Measurements from ENCODE around the gene OCLN. TPM values are rescaled to one million over a fixed set of nuclear protein-coding genes. Genes with fewer than 3 reads are reported as not detected.
"Not testable (repeated sequence)": the region's sequence is repeated elsewhere in the genome, so short reads cannot be mapped to it uniquely, and the experiment has no call there.

The OCLN gene
- polyA plus RNA-seq, 4 donors, result 7.8 to 134 (median 12.3) TPM

DNA sequence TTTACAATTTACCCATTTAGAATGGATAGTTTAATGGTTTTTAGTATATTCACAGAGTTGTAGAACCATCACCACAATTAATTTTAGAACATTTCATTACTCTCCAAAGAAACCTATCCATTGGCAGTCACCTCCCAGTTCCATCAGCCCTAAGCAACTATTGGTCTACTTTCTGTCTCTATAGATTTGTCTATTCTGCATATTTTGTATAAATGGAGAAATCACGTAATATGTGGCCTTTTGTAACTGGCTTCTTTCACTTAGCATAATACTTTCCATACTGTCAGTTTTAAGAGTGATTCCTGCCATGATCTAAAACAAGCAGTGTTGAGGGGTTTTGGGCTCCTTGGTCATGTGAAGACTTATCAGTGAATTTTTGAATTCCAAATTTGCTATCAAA lies 12.7 kb downstream of the OCLN start:
- Histone ChIP-seq H3K4me3 (ENCODE audit: low read depth in 1 of 3, low read length in 3 of 3) (no peak overlapping the region), H3K36me3 (ENCODE audit: control insufficient read depth in 3 of 3, insufficient read depth in 2 of 3, low read depth in 1 of 3, low read length in 3 of 3) (peaks cover 4 to 40% (median 12%) of the 10 kb centered on the region in 3 donors), H3K27ac (ENCODE audit: low read depth in 1 of 3, low read length in 2 of 3) (no peak overlapping the region), H3K9me3 (ENCODE audit: control insufficient read depth in 2 of 2, insufficient read depth in 1 of 2, low read depth in 1 of 2, low read length in 1 of 2) (no peaks in the 10 kb centered on the region), H3K27me3 (ENCODE audit: control insufficient read depth in 3 of 3, insufficient read depth in 3 of 3, low read length in 3 of 3) (no peaks in the 10 kb centered on the region), H3K4me1 (ENCODE audit: control insufficient read depth in 3 of 3, insufficient read depth in 2 of 3, low read depth in 1 of 3, low read length in 2 of 3) (peaks cover 0 to 25% (median 2%) of the 10 kb centered on the region in 3 donors)
- no peak for FAIRE-seq
- 91 to 94% (median 92%) methylated on average over 1 of the region's 1 CpG for WGBS, 3 donors
- DNase-seq, result no peak

DNA sequence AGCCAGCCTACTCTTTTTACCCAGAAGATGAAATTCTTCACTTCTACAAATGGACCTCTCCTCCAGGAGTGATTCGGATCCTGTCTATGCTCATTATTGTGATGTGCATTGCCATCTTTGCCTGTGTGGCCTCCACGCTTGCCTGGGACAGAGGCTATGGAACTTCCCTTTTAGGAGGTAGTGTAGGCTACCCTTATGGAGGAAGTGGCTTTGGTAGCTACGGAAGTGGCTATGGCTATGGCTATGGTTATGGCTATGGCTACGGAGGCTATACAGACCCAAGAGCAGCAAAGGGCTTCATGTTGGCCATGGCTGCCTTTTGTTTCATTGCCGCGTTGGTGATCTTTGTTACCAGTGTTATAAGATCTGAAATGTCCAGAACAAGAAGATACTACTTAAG lies 16.6 kb downstream of the OCLN start:
- 91 to 97% (median 94%) methylated on average over 6 of the region's 6 CpGs for WGBS, 3 donors
- H3K9me3 ChIP-seq (ENCODE audit: control insufficient read depth in 2 of 2, insufficient read depth in 1 of 2, low read depth in 1 of 2, low read length in 1 of 2), result no peaks in the 10 kb centered on the region
- H3K4me1 ChIP-seq (ENCODE audit: control insufficient read depth in 3 of 3, insufficient read depth in 2 of 3, low read depth in 1 of 3, low read length in 2 of 3), result peaks cover 0 to 19% (median 3%) of the 10 kb centered on the region in 3 donors
- no peak overlapping the region for H3K27ac ChIP-seq (ENCODE audit: low read depth in 1 of 3, low read length in 2 of 3)
- H3K27me3 ChIP-seq (ENCODE audit: control insufficient read depth in 3 of 3, insufficient read depth in 3 of 3, low read length in 3 of 3), result no peaks in the 10 kb centered on the region
- peaks cover 4 to 45% (median 12%) of the 10 kb centered on the region in 3 donors for H3K36me3 ChIP-seq (ENCODE audit: control insufficient read depth in 3 of 3, insufficient read depth in 2 of 3, low read depth in 1 of 3, low read length in 3 of 3)
- H3K4me3 ChIP-seq (ENCODE audit: low read depth in 1 of 3, low read length in 3 of 3), result no peak overlapping the region
- no peak for FAIRE-seq
- no peak for DNase-seq

DNA sequence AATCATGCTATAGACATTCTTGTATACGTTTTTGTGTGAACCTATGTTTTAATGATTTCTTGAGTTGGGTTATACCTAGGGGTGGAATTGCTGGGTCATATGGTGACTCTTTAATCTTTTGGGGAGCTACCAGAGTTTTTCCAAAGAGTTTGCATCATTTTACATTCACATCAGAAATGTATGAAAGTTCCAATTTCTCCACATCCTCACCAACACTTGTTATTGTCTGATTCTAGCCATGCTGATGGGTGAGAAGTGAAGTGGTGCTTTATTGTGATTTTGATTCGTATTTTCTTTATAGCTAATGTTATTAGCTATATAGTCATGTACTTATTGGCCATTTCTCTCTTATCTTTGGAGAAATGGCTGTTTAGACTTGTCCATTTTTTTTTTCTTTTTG lies 18.1 kb downstream of the OCLN start:
- H3K27me3 ChIP-seq (ENCODE audit: control insufficient read depth in 3 of 3, insufficient read depth in 3 of 3, low read length in 3 of 3), result no peaks in the 10 kb centered on the region
- H3K36me3 ChIP-seq (ENCODE audit: control insufficient read depth in 3 of 3, insufficient read depth in 2 of 3, low read depth in 1 of 3, low read length in 3 of 3), result peaks cover 4 to 38% (median 5%) of the 10 kb centered on the region in 3 donors
- peaks cover 0 to 21% (median 3%) of the 10 kb centered on the region in 3 donors for H3K4me1 ChIP-seq (ENCODE audit: control insufficient read depth in 3 of 3, insufficient read depth in 2 of 3, low read depth in 1 of 3, low read length in 2 of 3)
- DNase-seq (no peak), FAIRE-seq (no peak)
- H3K9me3 ChIP-seq (ENCODE audit: control insufficient read depth in 2 of 2, insufficient read depth in 1 of 2, low read depth in 1 of 2, low read length in 1 of 2), result no peaks in the 10 kb centered on the region
- no peak overlapping the region for H3K4me3 ChIP-seq (ENCODE audit: low read depth in 1 of 3, low read length in 3 of 3)
- WGBS, 3 donors, result 79 to 96% (median 88%) methylated on average over 2 of the region's 2 CpGs
- no peak overlapping the region for H3K27ac ChIP-seq (ENCODE audit: low read depth in 1 of 3, low read length in 2 of 3)

DNA sequence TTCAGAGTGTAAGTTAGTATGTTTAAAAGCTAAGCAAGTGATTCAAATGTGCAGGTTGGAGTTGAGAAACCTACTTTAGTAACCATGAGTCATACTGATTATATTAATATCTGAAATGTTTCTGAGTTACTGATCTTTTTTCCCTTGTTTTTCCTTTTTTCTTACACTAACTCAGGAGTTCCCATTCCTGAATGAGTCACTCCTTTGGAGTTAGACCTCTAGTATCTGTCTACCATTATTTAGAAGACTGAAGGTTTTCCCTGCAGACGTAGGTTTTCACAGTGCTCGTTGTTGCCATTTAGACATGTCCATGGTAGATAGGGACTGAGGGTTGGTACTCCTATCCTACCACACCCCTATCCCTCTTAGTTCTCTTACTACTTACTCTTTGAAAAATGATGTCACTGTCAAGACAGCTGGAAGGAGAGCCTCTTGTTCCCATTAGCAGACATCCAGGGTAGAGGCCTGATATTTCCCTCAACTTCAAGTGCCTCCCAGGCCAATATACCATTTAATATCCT lies 20.2 kb downstream of the OCLN start:
- FAIRE-seq, result no peak
- WGBS, 3 donors, result 32 to 69% (median 36%) methylated on average over 2 of the region's 2 CpGs
- H3K27ac ChIP-seq (ENCODE audit: low read depth in 1 of 3, low read length in 2 of 3), result peak overlapping the region in 1 of 3 donors; percentile 82

DNA sequence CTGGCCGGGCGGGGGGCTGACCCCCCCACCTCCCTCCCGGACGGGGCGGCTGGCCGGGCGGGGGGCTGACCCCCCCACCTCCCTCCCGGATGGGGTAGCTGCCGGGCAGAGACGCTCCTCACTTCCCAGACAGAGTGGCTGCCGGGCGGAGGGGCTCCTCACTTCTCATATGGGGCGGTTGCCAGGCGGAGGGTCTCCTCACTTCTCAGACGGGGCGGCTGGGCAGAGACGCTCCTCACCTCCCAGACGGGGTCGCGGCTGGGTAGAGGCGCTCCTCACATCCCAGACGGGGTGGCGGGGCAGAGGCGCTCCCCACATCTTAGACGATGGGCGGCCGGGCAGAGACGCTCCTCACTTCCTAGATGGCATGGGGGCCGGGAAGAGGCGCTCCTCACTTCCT lies 23.0 kb downstream of the OCLN start:
- not testable (repeated sequence) for H3K27me3 ChIP-seq (ENCODE audit: control insufficient read depth in 3 of 3, insufficient read depth in 3 of 3, low read length in 3 of 3); FAIRE-seq; H3K4me3 ChIP-seq (ENCODE audit: low read depth in 1 of 3, low read length in 3 of 3); H3K9me3 ChIP-seq (ENCODE audit: control insufficient read depth in 2 of 2, insufficient read depth in 1 of 2, low read depth in 1 of 2, low read length in 1 of 2); DNase-seq; H3K27ac ChIP-seq (ENCODE audit: low read depth in 1 of 3, low read length in 2 of 3)
- Histone ChIP-seq H3K4me1 (ENCODE audit: control insufficient read depth in 3 of 3, insufficient read depth in 2 of 3, low read depth in 1 of 3, low read length in 2 of 3) (peaks cover 0 to 53% (median 3%) of the 10 kb centered on the region in 3 donors), H3K36me3 (ENCODE audit: control insufficient read depth in 3 of 3, insufficient read depth in 2 of 3, low read depth in 1 of 3, low read length in 3 of 3) (peaks cover 0 to 24% (median 0%) of the 10 kb centered on the region in 3 donors)
- 97 to 99% (median 98%) methylated on average over 11 to 24 of the region's 30 CpGs for WGBS, 3 donors

More for the DNA sequence above, 20.2 kb downstream of the OCLN start:
- Histone ChIP-seq H3K4me3 (ENCODE audit: low read depth in 1 of 3, low read length in 3 of 3) (no peak overlapping the region), H3K9me3 (ENCODE audit: control insufficient read depth in 2 of 2, insufficient read depth in 1 of 2, low read depth in 1 of 2, low read length in 1 of 2) (no peaks in the 10 kb centered on the region), H3K36me3 (ENCODE audit: control insufficient read depth in 3 of 3, insufficient read depth in 2 of 3, low read depth in 1 of 3, low read length in 3 of 3) (peaks cover 2 to 25% (median 4%) of the 10 kb centered on the region in 3 donors), H3K4me1 (ENCODE audit: control insufficient read depth in 3 of 3, insufficient read depth in 2 of 3, low read depth in 1 of 3, low read length in 2 of 3) (peaks cover 0 to 33% (median 3%) of the 10 kb centered on the region in 3 donors), H3K27me3 (ENCODE audit: control insufficient read depth in 3 of 3, insufficient read depth in 3 of 3, low read length in 3 of 3) (no peaks in the 10 kb centered on the region)
- peak in 1 of 2 donors; percentile 65 for DNase-seq

DNA sequence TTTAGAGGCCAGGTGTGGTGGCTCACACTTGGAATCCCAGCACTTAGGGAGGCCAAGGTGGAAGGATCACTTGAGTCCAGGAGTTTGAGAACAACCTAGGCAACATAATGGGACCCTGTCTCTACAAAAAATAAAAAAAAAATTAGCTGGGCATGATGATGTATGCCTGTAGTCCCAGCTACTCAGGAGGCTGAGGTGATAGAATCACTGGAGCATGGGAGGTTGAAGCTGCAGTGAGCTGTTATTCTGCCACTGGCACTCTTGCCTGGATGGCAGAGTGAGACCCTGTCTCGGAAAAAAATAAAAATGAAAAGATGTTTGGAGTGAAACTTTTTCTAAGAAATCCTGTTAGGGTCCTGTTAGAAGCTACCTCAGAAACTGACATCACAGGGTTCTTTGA lies 24.2 kb downstream of the OCLN start:
- H3K27me3 ChIP-seq (ENCODE audit: control insufficient read depth in 3 of 3, insufficient read depth in 3 of 3, low read length in 3 of 3), result no peaks in the 10 kb centered on the region
- peaks cover 0 to 20% (median 0%) of the 10 kb centered on the region in 3 donors for H3K36me3 ChIP-seq (ENCODE audit: control insufficient read depth in 3 of 3, insufficient read depth in 2 of 3, low read depth in 1 of 3, low read length in 3 of 3)
- peak overlapping the region in 2 of 3 donors; percentile 5 to 85 for H3K27ac ChIP-seq (ENCODE audit: low read depth in 1 of 3, low read length in 2 of 3)
- no peak for FAIRE-seq
- no peak overlapping the region for H3K4me3 ChIP-seq (ENCODE audit: low read depth in 1 of 3, low read length in 3 of 3)
- peak in 1 of 2 donors; percentile 10 for DNase-seq
- H3K4me1 ChIP-seq (ENCODE audit: control insufficient read depth in 3 of 3, insufficient read depth in 2 of 3, low read depth in 1 of 3, low read length in 2 of 3), result peaks cover 0 to 62% (median 3%) of the 10 kb centered on the region in 3 donors
- H3K9me3 ChIP-seq (ENCODE audit: control insufficient read depth in 2 of 2, insufficient read depth in 1 of 2, low read depth in 1 of 2, low read length in 1 of 2), result no peaks in the 10 kb centered on the region
- 92 to 100% (median 96%) methylated on average over 1 of the region's 1 CpG for WGBS, 3 donors

DNA sequence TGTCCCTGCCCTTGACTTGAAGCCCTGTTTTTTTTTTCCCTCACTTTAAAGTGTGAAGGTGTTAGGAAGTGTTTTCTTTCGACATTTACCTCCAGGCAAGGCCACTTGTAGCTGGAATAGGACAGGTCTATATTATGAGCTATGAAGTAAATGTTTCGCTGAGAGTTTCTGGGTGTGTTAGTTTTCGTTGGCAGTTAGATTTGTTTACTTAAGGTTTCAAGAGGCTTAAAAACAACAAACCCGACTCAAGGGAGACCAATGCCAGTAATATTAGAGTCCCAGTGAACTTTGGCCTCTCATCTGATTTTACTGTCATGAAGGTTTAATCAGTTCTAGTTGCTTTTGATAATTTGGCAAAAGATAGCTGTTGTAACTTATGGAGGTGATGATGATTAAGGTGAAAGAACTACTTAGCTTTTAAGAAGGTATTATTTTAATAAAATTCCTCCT lies 25.2 kb downstream of the OCLN start:
- Histone ChIP-seq H3K36me3 (ENCODE audit: control insufficient read depth in 3 of 3, insufficient read depth in 2 of 3, low read depth in 1 of 3, low read length in 3 of 3) (peaks cover 0 to 23% (median 0%) of the 10 kb centered on the region in 3 donors), H3K4me1 (ENCODE audit: control insufficient read depth in 3 of 3, insufficient read depth in 2 of 3, low read depth in 1 of 3, low read length in 2 of 3) (peaks cover 0 to 57% (median 3%) of the 10 kb centered on the region in 3 donors), H3K9me3 (ENCODE audit: control insufficient read depth in 2 of 2, insufficient read depth in 1 of 2, low read depth in 1 of 2, low read length in 1 of 2) (no peaks in the 10 kb centered on the region), H3K27me3 (ENCODE audit: control insufficient read depth in 3 of 3, insufficient read depth in 3 of 3, low read length in 3 of 3) (no peaks in the 10 kb centered on the region), H3K27ac (ENCODE audit: low read depth in 1 of 3, low read length in 2 of 3) (peak overlapping the region; percentile 68 to 85 (median 75)), H3K4me3 (ENCODE audit: low read depth in 1 of 3, low read length in 3 of 3) (no peak overlapping the region)
- WGBS, 3 donors, result 7 to 31% (median 22%) methylated on average over 4 of the region's 4 CpGs
- peak; percentile 88 to 92 for DNase-seq
- FAIRE-seq, result peak; percentile 49

DNA sequence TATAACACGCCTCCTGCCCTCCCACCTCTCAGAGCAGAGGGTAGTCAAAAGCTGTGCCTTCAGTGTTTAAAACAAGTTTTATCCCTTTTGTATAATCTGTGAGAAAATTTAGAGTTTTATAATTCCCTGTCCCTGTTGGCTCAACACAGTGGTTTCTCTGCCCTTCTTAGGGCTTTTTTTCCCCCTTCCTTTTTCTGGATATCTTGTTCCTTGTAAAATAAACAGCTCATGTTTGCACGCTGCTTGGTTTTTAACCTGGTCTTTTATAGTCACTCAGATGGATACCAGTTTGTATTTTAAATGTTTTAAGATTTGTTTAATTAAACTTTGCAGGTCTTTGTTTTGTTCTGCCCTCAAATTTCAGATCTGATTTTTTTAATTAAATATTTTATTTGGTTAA lies 26.7 kb downstream of the OCLN start:
- Histone ChIP-seq H3K27ac (ENCODE audit: low read depth in 1 of 3, low read length in 2 of 3) (peak overlapping the region in 1 of 3 donors; percentile 85), H3K36me3 (ENCODE audit: control insufficient read depth in 3 of 3, insufficient read depth in 2 of 3, low read depth in 1 of 3, low read length in 3 of 3) (peaks cover 0 to 29% (median 0%) of the 10 kb centered on the region in 3 donors), H3K9me3 (ENCODE audit: control insufficient read depth in 2 of 2, insufficient read depth in 1 of 2, low read depth in 1 of 2, low read length in 1 of 2) (no peaks in the 10 kb centered on the region), H3K27me3 (ENCODE audit: control insufficient read depth in 3 of 3, insufficient read depth in 3 of 3, low read length in 3 of 3) (no peaks in the 10 kb centered on the region), H3K4me1 (ENCODE audit: control insufficient read depth in 3 of 3, insufficient read depth in 2 of 3, low read depth in 1 of 3, low read length in 2 of 3) (peaks cover 0 to 43% (median 0%) of the 10 kb centered on the region in 3 donors), H3K4me3 (ENCODE audit: low read depth in 1 of 3, low read length in 3 of 3) (no peak overlapping the region)
- FAIRE-seq (no peak), DNase-seq (peak in 1 of 2 donors; percentile 20)
- 46 to 63% (median 52%) methylated on average over 2 of the region's 2 CpGs for WGBS, 3 donors
